Activated T-helper 17 cell treated with anti-CD3 and anti-CD28 coated beads, Interleukin-2, amount 50 U/mL, for 72 hours (primary cell): ENCODE measurements around the gene CBFA2T2. TPM values are rescaled to one million over a fixed set of nuclear protein-coding genes. Genes with fewer than 3 reads are reported as not detected.
"Not testable (repeated sequence)": the region's sequence is repeated elsewhere in the genome, so short reads cannot be mapped to it uniquely, and the experiment has no call there.

Source experiments
- ATAC-seq: fragments of 150-1000 bp; cut with Tn5 transposase; replicated peaks from 2 replicates; pipeline ENCODE4 v1.10.0; 2021; ENCODE audit warnings: mild to moderate bottlenecking, moderate library complexity
- H3K27ac Mint-ChIP-seq: one replicate; pipeline ENCODE4 v1.8.0; 2022; ENCODE audit warnings: mixed read lengths
- H3K27me3 Mint-ChIP-seq: one replicate; pipeline ENCODE4 v1.8.0; 2022; ENCODE audit warnings: mixed read lengths
- H3K36me3 Mint-ChIP-seq: one replicate; pipeline ENCODE4 v1.8.0; 2022; ENCODE audit warnings: low read depth, mild to moderate bottlenecking, mixed read lengths
- H3K4me1 Mint-ChIP-seq: one replicate; pipeline ENCODE4 v1.8.0; 2022; ENCODE audit warnings: mixed read lengths
- H3K4me3 Mint-ChIP-seq: one replicate; pipeline ENCODE4 v1.8.0; 2022; ENCODE audit warnings: mild to moderate bottlenecking, mixed read lengths
- H3K9me3 Mint-ChIP-seq: one replicate; pipeline ENCODE4 v1.8.0; 2022; ENCODE audit warnings: mixed read lengths
- total RNA-seq, 2 donors: library from RNA; stranded (reverse); gene quantifications; one replicate each; pipeline ENCODE4 v1.2.3, GENCODE V29; 2022

The CBFA2T2 gene
- total RNA-seq, 2 donors from 2014 or later, result 14.5 to 25.6 TPM

DNA sequence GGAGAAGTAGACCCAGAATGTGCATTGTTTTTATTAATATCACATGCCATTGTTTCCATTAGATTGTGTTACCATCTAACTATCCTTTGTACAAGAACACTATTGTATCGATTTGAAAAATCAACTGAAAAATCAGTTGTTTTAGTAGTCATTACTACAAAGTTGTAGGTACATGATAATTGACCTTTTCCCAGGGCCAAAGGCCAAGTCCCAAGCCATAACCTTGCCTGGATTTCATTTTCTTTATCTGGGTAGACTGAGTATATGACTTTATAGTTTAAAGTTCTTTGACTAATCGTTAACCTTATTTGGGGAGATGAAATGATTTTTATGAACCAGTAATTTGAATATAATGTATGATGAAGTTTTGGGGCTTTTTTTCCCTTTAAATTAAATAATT is 93.2 kb downstream of the CBFA2T2 start:
- peaks cover 19% of the 10 kb centered on the region for H3K4me1 Mint-ChIP-seq
- no peak overlapping the region for H3K27ac Mint-ChIP-seq
- H3K27me3 Mint-ChIP-seq, result no peaks in the 10 kb centered on the region
- no peaks in the 10 kb centered on the region for H3K36me3 Mint-ChIP-seq
- no peak overlapping the region for H3K4me3 Mint-ChIP-seq
- ATAC-seq, result no peak
- H3K9me3 Mint-ChIP-seq, result no peaks in the 10 kb centered on the region

DNA sequence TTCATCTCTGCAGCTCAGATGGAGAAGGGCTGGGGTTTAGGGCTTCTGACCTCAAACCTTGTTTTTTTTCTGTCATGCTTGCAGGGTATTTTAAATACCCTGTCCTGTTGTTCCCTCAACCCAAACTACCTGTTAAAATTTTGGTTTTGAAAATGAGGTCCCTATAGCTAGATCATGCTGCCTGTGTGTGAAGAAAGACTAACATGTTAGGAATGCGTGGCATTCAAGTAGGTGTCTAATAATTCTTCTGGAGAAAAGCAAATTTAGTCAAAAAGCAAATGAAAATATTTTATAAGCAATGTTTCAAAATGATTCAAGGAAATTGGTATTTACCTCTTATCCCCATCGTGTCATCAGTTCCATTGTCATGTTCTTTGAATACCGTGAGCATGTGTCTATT is 95.1 kb downstream of the CBFA2T2 start:
- H3K4me1 Mint-ChIP-seq, result peaks cover 19% of the 10 kb centered on the region
- H3K9me3 Mint-ChIP-seq, result no peaks in the 10 kb centered on the region
- H3K4me3 Mint-ChIP-seq, result no peak overlapping the region
- H3K36me3 Mint-ChIP-seq, result no peaks in the 10 kb centered on the region
- no peak overlapping the region for H3K27ac Mint-ChIP-seq
- H3K27me3 Mint-ChIP-seq, result no peaks in the 10 kb centered on the region
- no peak for ATAC-seq

DNA sequence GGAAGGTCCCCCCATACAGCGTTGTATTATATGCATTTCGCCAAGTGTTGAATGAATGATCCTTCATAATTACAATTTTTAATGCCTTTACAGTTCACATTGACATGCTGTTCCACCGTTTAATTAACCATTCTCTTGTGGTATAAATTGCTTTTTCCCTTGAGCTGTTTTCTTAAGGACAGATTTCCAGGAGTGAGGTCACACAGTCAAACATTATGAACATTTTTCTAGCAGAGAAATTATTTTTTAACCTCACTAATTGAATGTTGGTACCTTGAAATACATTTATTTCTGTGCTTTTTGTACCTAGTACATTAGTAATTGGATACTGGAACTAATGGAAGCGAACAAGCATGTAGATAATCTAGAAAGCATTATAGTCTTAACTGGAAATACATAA is 95.5 kb downstream of the CBFA2T2 start:
- Mint-ChIP-seq H3K4me1 (peaks cover 19% of the 10 kb centered on the region), H3K27me3 (no peaks in the 10 kb centered on the region), H3K9me3 (no peaks in the 10 kb centered on the region), H3K4me3 (no peak overlapping the region), H3K27ac (no peak overlapping the region), H3K36me3 (no peaks in the 10 kb centered on the region)
- no peak for ATAC-seq

DNA sequence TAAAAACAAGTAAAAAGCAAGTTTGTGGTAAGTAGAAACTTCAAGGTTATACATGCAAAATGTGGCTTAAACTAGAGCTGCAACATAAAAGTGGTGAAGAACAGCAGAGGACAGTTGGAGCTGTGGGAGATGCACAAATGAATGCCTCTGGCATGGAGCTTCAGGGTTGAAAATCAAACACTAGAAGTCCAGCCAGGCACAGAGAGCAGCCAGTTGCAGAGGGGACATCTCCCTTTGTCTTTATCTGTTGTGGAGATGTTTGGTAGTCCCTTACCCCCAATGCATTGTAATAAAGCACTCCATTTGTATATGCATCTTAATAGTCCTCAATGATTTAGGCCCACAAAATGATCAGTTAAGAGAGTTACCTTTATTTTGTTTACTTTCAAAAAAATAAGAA is 99.2 kb downstream of the CBFA2T2 start:
- Mint-ChIP-seq H3K27me3 (no peaks in the 10 kb centered on the region), H3K4me1 (peaks cover 9% of the 10 kb centered on the region)

DNA sequence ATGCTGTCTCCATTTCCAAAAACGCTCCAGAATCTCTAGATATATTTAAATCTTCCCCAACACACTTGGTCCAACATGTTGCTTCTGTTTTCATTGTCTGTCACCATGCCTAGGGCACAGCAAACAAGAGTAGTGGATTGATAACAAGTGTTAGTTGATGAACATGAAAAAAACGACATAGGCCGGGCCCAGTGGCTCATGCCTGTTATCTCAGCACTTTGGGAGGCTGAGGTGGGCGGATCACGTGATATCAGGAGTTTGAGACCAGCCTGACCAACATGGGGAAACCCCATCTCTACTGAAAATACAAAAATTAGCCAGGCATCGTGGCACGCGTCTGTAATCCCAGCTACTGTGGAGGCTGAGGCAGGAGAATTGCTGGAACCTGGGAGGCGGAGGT is 102.0 kb downstream of the CBFA2T2 start:
- Mint-ChIP-seq H3K27ac (peak overlapping the region; percentile 59), H3K4me3 (peak overlapping the region; percentile 44)
- H3K27me3 Mint-ChIP-seq, H3K4me1 Mint-ChIP-seq, H3K36me3 Mint-ChIP-seq, H3K9me3 Mint-ChIP-seq: not testable (repeated sequence)
- peak; percentile 93 for ATAC-seq

More for the DNA sequence above, 99.2 kb downstream of the CBFA2T2 start:
- Mint-ChIP-seq H3K36me3 (no peaks in the 10 kb centered on the region), H3K4me3 (no peak overlapping the region), H3K27ac (no peak overlapping the region), H3K9me3 (no peaks in the 10 kb centered on the region)
- ATAC-seq, result no peak

DNA sequence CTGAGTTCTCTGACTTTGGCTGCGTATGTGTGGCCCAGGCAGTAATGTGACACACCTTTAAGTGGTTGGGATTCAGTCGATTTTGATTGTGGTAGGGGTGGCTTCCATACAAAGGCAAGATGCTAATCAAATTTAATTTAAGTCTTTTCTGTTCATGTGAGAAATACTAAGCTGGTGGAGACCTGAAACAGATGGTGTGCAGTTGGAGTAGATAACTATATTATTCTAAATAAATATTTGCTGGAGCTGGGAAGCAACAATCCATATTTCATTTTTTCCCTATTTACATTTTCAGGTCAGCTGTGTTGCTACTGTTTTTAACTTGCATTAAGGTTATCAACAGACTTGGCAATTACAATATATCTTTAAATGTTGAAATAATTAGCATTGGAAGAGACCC is 104.8 kb downstream of the CBFA2T2 start:
- Mint-ChIP-seq H3K4me1 (peaks cover 5% of the 10 kb centered on the region), H3K27me3 (no peaks in the 10 kb centered on the region), H3K4me3 (no peak overlapping the region), H3K27ac (no peak overlapping the region), H3K9me3 (no peaks in the 10 kb centered on the region), H3K36me3 (no peaks in the 10 kb centered on the region)
- ATAC-seq, result no peak

DNA sequence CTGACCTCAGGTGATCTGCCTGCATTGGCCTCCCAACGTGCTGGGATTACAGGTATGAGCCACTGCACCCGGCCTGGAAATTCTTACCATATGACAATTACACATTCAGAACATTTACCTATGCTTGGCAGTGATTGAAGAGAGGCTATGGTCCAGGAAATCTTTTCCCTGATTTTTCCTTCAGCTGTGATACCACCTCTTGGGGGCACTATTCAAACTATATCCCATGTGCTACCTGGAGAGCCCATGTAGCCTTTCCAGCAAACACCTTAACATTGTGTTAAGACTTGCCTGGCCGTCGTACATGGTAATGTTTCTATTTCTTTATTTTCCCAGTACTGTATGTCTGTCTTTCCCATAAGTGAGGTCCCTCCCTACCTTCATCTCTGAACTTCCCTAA is 110.5 kb downstream of the CBFA2T2 start:
- Mint-ChIP-seq H3K4me1 (peaks cover 14% of the 10 kb centered on the region), H3K36me3 (peaks cover 11% of the 10 kb centered on the region), H3K4me3 (no peak overlapping the region), H3K27me3 (no peaks in the 10 kb centered on the region), H3K27ac (no peak overlapping the region), H3K9me3 (no peaks in the 10 kb centered on the region)
- ATAC-seq, result no peak

DNA sequence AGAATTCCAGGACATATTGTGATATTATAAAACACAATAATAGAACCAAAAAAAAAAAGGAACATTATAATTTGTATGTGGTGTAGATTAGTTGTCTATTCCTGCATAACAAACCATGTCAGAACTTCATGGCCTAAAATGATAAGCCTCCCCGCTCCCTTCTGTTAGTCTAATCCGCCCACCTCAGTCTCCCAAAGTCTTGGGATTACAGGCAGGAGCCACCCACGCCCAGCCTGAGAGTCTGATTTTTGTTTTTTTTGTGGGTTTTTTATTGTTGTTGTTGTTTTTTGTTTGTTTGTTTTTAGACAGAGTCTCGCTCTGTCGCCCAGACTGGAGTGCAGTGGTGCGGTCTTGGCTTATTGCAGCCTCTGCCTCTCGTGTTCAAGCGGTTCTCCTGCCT is 111.1 kb downstream of the CBFA2T2 start:
- Mint-ChIP-seq H3K4me3 (no peak overlapping the region), H3K36me3 (peaks cover 11% of the 10 kb centered on the region), H3K27ac (no peak overlapping the region), H3K4me1 (peaks cover 14% of the 10 kb centered on the region), H3K27me3 (no peaks in the 10 kb centered on the region), H3K9me3 (no peaks in the 10 kb centered on the region)
- no peak for ATAC-seq

DNA sequence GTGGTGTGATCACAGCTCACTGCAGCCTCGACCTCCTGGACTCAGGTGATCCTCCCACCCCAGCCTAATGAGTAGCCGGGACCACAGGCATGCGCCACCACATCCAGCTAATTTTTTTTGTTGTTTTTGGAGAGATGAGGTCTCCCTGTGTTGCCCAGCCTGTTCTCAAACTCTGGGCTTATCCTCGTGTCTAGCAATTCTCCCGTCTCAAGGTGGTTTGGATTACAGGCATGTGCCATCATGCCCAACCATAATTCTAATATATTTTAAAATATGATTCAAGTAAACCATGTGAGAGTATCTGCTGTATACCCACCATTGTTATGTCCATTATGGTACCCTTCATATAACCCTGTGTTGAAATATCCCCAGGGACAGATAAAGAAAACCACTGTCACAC is 112.0 kb downstream of the CBFA2T2 start:
- Mint-ChIP-seq H3K27ac (peak overlapping the region; percentile 93), H3K36me3 (peaks cover 15% of the 10 kb centered on the region), H3K27me3 (no peaks in the 10 kb centered on the region), H3K9me3 (no peaks in the 10 kb centered on the region), H3K4me3 (no peak overlapping the region), H3K4me1 (peaks cover 14% of the 10 kb centered on the region)
- ATAC-seq, result no peak

DNA sequence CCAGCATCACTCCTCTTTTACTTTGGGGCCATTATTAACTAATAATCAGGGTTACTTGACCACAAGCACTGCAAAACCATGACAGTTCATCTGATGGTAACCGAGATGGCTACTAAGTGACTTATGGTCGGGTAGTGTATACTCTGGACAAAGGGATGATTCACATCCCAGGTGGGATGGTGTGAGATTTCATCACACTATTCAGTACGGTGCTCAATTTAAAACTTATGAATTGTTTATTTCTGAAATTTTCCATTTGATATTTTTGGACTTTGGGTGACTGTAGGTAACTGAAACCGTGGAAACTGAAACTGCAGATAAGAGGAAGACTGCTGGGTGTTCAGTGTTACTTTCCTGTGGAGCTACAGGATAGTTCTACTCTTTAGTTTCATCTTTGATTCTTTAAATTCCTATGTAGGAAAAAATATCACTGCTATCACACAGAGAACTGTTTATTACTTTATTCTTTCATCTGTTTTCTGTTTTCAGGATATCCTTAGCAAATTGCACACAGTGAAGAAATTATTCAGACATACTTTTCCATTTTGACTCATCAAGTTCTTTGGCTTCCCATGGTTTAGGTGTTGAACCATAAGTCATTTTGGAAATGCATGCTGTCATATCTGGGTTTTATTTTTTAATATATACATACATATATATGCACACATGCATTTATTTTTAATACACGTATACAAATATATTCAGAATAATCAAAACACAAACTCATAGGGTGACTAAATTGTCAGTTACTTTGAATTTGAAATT is 113.1 kb downstream of the CBFA2T2 start:
- H3K27ac Mint-ChIP-seq, result peak overlapping the region; percentile 93
- H3K4me1 Mint-ChIP-seq, result peaks cover 14% of the 10 kb centered on the region
- peak overlapping the region; percentile 68 for H3K4me3 Mint-ChIP-seq
- H3K9me3 Mint-ChIP-seq, result no peaks in the 10 kb centered on the region
- ATAC-seq, result peak; percentile 91
- H3K36me3 Mint-ChIP-seq, result peaks cover 25% of the 10 kb centered on the region
- no peaks in the 10 kb centered on the region for H3K27me3 Mint-ChIP-seq

DNA sequence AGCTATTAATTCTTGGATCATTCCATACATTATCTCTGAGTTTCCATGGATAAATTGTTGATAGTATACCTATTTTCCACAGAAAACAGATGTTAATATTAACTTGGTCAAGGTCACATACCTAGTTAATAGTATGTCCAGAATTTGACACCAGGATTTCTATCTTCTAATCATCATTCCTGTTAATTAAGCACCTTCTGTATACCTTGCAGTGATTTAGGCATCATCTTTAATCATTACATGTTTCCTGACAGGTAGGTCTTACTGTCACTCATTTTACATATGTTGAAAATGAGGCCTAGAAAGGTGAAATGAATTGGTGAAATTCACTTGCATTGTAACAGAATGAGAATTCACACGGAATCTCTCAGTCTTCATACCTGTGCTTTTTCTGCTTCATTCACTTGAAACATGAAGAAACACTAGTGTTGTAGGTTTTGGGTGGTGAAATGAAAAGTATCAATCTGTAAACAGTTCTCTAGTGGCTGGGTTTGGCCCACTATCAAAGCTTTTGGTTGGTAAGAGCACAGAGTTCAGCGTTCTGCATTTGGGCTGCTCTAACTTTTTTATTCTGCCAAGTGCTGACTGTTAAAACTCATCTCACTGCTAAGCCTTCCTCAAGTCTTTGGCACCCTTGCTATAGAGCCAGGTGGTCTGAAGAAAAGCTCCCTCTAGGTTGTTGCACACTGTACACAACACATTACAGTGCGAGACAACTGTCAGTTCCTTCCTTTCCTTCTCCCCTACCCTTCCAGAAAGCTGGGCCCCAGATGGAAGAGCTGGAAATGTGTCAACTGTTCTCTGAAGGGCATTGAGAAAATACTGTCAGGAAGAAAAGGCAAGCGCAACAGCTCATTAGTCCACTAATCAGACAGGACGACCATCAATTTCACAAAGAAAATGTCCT is 114.4 kb downstream of the CBFA2T2 start:
- H3K27me3 Mint-ChIP-seq, result no peaks in the 10 kb centered on the region
- no peak overlapping the region for H3K4me3 Mint-ChIP-seq
- peaks cover 38% of the 10 kb centered on the region for H3K36me3 Mint-ChIP-seq
- no peak for ATAC-seq
- no peak overlapping the region for H3K27ac Mint-ChIP-seq
- peaks cover 14% of the 10 kb centered on the region for H3K4me1 Mint-ChIP-seq
- H3K9me3 Mint-ChIP-seq, result no peaks in the 10 kb centered on the region

DNA sequence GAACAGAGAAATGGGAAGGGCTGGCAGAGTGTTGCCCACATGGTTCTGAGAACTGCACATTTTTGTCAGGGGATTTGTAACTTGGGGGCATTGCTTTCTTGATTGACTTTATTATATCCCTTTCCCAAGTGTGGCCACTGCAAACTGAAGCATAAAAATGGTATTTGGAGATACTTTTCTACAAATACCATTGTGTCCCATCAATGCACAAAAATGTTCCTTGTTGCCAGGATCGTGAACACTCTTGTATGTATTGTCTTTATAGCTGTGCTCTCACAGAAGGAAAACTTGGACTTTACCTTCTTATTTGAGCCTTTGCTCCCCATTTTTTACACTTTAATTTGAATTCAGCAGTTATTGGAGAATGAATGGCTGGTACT is 115.1 kb downstream of the CBFA2T2 start:
- H3K36me3 Mint-ChIP-seq, result peaks cover 44% of the 10 kb centered on the region
- no peak for ATAC-seq
- no peaks in the 10 kb centered on the region for H3K9me3 Mint-ChIP-seq
- H3K27ac Mint-ChIP-seq, result no peak overlapping the region
- H3K27me3 Mint-ChIP-seq, result no peaks in the 10 kb centered on the region
- H3K4me3 Mint-ChIP-seq, result no peak overlapping the region
- peaks cover 14% of the 10 kb centered on the region for H3K4me1 Mint-ChIP-seq

DNA sequence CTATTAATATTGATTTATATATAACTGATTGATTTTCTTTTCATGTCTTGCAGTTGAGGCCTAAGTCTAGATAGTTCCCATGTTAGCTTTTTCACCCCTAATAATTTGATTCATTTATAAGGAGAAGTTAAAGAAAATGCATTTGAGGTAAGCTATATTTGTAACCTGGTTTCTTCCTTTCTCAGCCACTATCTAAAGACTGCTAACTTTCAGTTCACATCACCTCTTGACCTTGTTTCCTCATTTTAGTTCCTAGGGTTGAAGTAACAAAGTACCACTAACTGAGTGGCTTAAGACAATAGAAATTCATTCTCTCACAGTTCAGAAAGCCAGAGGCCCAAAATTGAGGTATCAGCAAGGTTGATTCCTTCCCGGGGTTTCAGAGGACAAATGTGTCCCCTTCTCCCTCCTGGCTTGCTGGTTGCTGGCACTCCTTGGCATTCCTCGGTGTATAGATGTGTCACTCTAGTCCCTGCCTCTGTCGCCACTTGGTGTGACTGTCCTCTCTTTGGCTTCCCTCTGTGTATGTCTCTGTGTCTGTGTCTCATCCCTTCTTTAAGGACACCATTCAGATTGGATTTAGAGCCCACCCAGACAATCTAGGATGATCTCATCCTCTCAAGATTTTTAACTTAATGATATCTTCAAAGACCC is 116.3 kb downstream of the CBFA2T2 start:
- no peak overlapping the region for H3K4me3 Mint-ChIP-seq
- ATAC-seq, result no peak
- no peaks in the 10 kb centered on the region for H3K27me3 Mint-ChIP-seq
- peaks cover 14% of the 10 kb centered on the region for H3K4me1 Mint-ChIP-seq
- H3K27ac Mint-ChIP-seq, result no peak overlapping the region
- H3K9me3 Mint-ChIP-seq, result no peaks in the 10 kb centered on the region
- H3K36me3 Mint-ChIP-seq, result peaks cover 56% of the 10 kb centered on the region

DNA sequence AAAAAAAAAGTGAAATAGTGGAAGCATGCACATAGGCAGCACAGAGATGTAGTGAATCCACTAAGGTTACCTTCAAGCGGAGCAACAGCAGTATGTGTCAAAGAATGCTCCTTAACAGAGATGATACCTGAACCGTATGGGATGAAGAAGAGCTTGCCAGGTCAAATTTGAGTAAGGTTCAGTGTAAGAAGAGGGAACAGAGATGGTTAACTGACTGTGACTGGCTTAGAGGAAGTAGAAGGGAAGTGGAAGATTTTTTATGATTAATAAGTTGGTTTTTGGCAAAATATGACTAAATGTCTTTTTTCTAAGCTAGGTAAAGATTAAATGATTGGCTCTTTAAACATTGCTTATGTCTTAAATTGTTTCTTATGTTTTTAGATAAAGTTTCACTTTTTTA is 119.6 kb downstream of the CBFA2T2 start:
- Mint-ChIP-seq H3K9me3 (no peaks in the 10 kb centered on the region), H3K4me1 (no peaks in the 10 kb centered on the region), H3K36me3 (peaks cover 69% of the 10 kb centered on the region), H3K4me3 (no peak overlapping the region), H3K27ac (no peak overlapping the region), H3K27me3 (no peaks in the 10 kb centered on the region)
- no peak for ATAC-seq

DNA sequence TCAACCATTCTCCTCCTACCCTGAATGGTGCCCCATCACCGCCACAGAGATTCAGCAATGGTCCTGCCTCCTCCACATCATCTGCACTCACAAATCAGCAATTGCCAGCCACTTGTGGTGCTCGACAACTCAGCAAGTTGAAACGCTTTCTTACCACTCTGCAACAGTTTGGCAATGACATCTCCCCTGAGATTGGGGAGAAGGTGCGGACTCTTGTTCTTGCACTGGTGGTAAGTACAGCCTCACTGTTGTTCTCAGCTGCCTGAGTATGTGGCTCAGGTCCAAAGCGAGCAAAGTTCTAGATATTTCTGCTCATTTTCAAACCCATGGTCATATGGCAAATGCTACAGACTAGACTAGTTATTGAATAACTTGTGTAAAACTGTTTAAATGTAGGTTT is 121.2 kb downstream of the CBFA2T2 start:
- H3K4me3 Mint-ChIP-seq, result no peak overlapping the region

More for the DNA sequence above, 121.2 kb downstream of the CBFA2T2 start:
- no peaks in the 10 kb centered on the region for H3K4me1 Mint-ChIP-seq
- H3K36me3 Mint-ChIP-seq, result peaks cover 74% of the 10 kb centered on the region
- no peaks in the 10 kb centered on the region for H3K9me3 Mint-ChIP-seq
- no peaks in the 10 kb centered on the region for H3K27me3 Mint-ChIP-seq
- H3K27ac Mint-ChIP-seq, result no peak overlapping the region
- no peak for ATAC-seq
